ENCODE data around the gene CAV2.

The CAV2 gene

GRCh38 chr7:116455009-116455408, 44.5 kb upstream of the CAV2 start:
- no peak overlapping the region for H4K91ac ChIP-seq (ENCODE audit: low read length)
- H3K79me1 ChIP-seq (replicated peaks; ENCODE audit: low read length, poor library complexity, severe bottlenecking): no peaks in the 10 kb centered on the region
- H3K18ac ChIP-seq (ENCODE audit: low read depth in 1 of 2, low read length in 2 of 2): no peak overlapping the region
- peak overlapping the region in 1 of 2 experiments; percentile 43 for H3K4me3 ChIP-seq (ENCODE audit: insufficient read depth in 1 of 2, low read depth in 1 of 2, low read length in 2 of 2)
- H2BK15ac ChIP-seq (ENCODE audit: low read depth, poor library complexity, severe bottlenecking): no peak overlapping the region
- no peak overlapping the region for H3K23ac ChIP-seq (ENCODE audit: low read length in 2 of 2)
- H3K4me2 ChIP-seq (ENCODE audit: low read length, poor library complexity, severe bottlenecking): no peak overlapping the region
- H3K4ac ChIP-seq (ENCODE audit: low read depth in 1 of 2, low read length in 2 of 2): no peak overlapping the region
- no peaks in the 10 kb centered on the region for H3K36me3 ChIP-seq (ENCODE audit: control insufficient read depth in 1 of 2, insufficient read depth in 2 of 2, low read depth in 1 of 2, low read length in 2 of 2)
- no peak overlapping the region for H2AK5ac ChIP-seq (ENCODE audit: low read length, severe bottlenecking)
- H3K14ac ChIP-seq (ENCODE audit: low read length in 2 of 2): no peak overlapping the region
- peak overlapping the region; percentile 76 for H3K9ac ChIP-seq (ENCODE audit: low read length)
- no peaks in the 10 kb centered on the region for H3K4me1 ChIP-seq (ENCODE audit: control insufficient read depth, insufficient read depth, low read depth, low read length)
- H4K8ac ChIP-seq (ENCODE audit: low read length): no peak overlapping the region
- H3K9me3 ChIP-seq (ENCODE audit: control insufficient read depth, low read length): no peaks in the 10 kb centered on the region
- H2BK120ac ChIP-seq (ENCODE audit: low read depth, low read length): no peak overlapping the region
- no peak overlapping the region for H2BK5ac ChIP-seq (ENCODE audit: low read depth, low read length, poor library complexity, severe bottlenecking)
- no peak overlapping the region for H2AFZ ChIP-seq (ENCODE audit: low read depth, low read length)
- H3K27me3 ChIP-seq (ENCODE audit: control insufficient read depth in 1 of 2, insufficient read depth in 1 of 2, low read length in 2 of 2): no peaks in the 10 kb centered on the region
- H2BK12ac ChIP-seq (ENCODE audit: low read length in 2 of 2): no peak overlapping the region
- DNase-seq: no peak
- 91% methylated on average over 1 of the region's 2 CpGs for WGBS
- H3K27ac ChIP-seq (ENCODE audit: low read length, poor library complexity, severe bottlenecking): no peak overlapping the region

- Histone ChIP-seq H3K27me3 (ENCODE audit: control insufficient read depth in 1 of 2, insufficient read depth in 1 of 2, low read length in 2 of 2) (no peaks in the 10 kb centered on the region), H3K4me1 (ENCODE audit: control insufficient read depth, insufficient read depth, low read depth, low read length) (no peaks in the 10 kb centered on the region), H3K4me3 (ENCODE audit: insufficient read depth in 1 of 2, low read depth in 1 of 2, low read length in 2 of 2) (peak overlapping the region in 1 of 2 experiments; percentile 43), H3K36me3 (ENCODE audit: control insufficient read depth in 1 of 2, insufficient read depth in 2 of 2, low read depth in 1 of 2, low read length in 2 of 2) (no peaks in the 10 kb centered on the region), H3K23ac (ENCODE audit: low read length in 2 of 2) (no peak overlapping the region), H2BK120ac (ENCODE audit: low read depth, low read length) (no peak overlapping the region), H3K9me3 (ENCODE audit: control insufficient read depth, low read length) (no peaks in the 10 kb centered on the region), H3K14ac (ENCODE audit: low read length in 2 of 2) (no peak overlapping the region), H3K9ac (ENCODE audit: low read length) (peak overlapping the region; percentile 76), H4K91ac (ENCODE audit: low read length) (no peak overlapping the region), H3K79me1 (replicated peaks; ENCODE audit: low read length, poor library complexity, severe bottlenecking) (no peaks in the 10 kb centered on the region), H3K4me2 (ENCODE audit: low read length, poor library complexity, severe bottlenecking) (no peak overlapping the region), H3K27ac (ENCODE audit: low read length, poor library complexity, severe bottlenecking) (no peak overlapping the region), H2BK12ac (ENCODE audit: low read length in 2 of 2) (no peak overlapping the region), H2BK5ac (ENCODE audit: low read depth, low read length, poor library complexity, severe bottlenecking) (no peak overlapping the region), H4K8ac (ENCODE audit: low read length) (no peak overlapping the region), H2BK15ac (ENCODE audit: low read depth, poor library complexity, severe bottlenecking) (no peak overlapping the region), H2AK5ac (ENCODE audit: low read length, severe bottlenecking) (no peak overlapping the region), H2AFZ (ENCODE audit: low read depth, low read length) (no peak overlapping the region), H3K4ac (ENCODE audit: low read depth in 1 of 2, low read length in 2 of 2) (no peak overlapping the region), H3K18ac (ENCODE audit: low read depth in 1 of 2, low read length in 2 of 2) (no peak overlapping the region)
- WGBS: 81% methylated on average over 1 of the region's 1 CpG
- DNase-seq: no peak
Measured at GRCh38 chr7:116455499-116455898, 44.0 kb upstream of the CAV2 start.

GRCh38 chr7:116461500-116461899, 38.0 kb upstream of the CAV2 start:
- no peak overlapping the region for H2AK5ac ChIP-seq (ENCODE audit: low read length, severe bottlenecking)

GRCh38 chr7:116463956-116464355, 35.6 kb upstream of the CAV2 start:
- Histone ChIP-seq H3K4me1 (ENCODE audit: control insufficient read depth, insufficient read depth, low read depth, low read length) (no peaks in the 10 kb centered on the region), H3K4me2 (ENCODE audit: low read length, poor library complexity, severe bottlenecking) (no peak overlapping the region)
- 91% methylated on average over 3 of the region's 4 CpGs for WGBS

More at GRCh38 chr7:116461500-116461899, 38.0 kb upstream of the CAV2 start:
- H3K18ac ChIP-seq (ENCODE audit: low read depth in 1 of 2, low read length in 2 of 2): no peak overlapping the region
- H4K8ac ChIP-seq (ENCODE audit: low read length): no peak overlapping the region
- H3K9me3 ChIP-seq (ENCODE audit: control insufficient read depth, low read length): no peaks in the 10 kb centered on the region
- no peak overlapping the region for H3K4me2 ChIP-seq (ENCODE audit: low read length, poor library complexity, severe bottlenecking)
- no peak overlapping the region for H4K91ac ChIP-seq (ENCODE audit: low read length)
- no peak overlapping the region for H3K4me3 ChIP-seq (ENCODE audit: insufficient read depth in 1 of 2, low read depth in 1 of 2, low read length in 2 of 2)
- no peaks in the 10 kb centered on the region for H3K27me3 ChIP-seq (ENCODE audit: control insufficient read depth in 1 of 2, insufficient read depth in 1 of 2, low read length in 2 of 2)
- H2BK15ac ChIP-seq (ENCODE audit: low read depth, poor library complexity, severe bottlenecking): no peak overlapping the region
- H3K4me1 ChIP-seq (ENCODE audit: control insufficient read depth, insufficient read depth, low read depth, low read length): no peaks in the 10 kb centered on the region
- H2BK5ac ChIP-seq (ENCODE audit: low read depth, low read length, poor library complexity, severe bottlenecking): no peak overlapping the region
- H3K79me1 ChIP-seq (replicated peaks; ENCODE audit: low read length, poor library complexity, severe bottlenecking): no peaks in the 10 kb centered on the region
- peak overlapping the region; percentile 31 for H3K9ac ChIP-seq (ENCODE audit: low read length)
- no peak overlapping the region for H3K14ac ChIP-seq (ENCODE audit: low read length in 2 of 2)
- H3K27ac ChIP-seq (ENCODE audit: low read length, poor library complexity, severe bottlenecking): no peak overlapping the region
- no peak overlapping the region for H2BK12ac ChIP-seq (ENCODE audit: low read length in 2 of 2)
- H2BK120ac ChIP-seq (ENCODE audit: low read depth, low read length): no peak overlapping the region
- no peaks in the 10 kb centered on the region for H3K36me3 ChIP-seq (ENCODE audit: control insufficient read depth in 1 of 2, insufficient read depth in 2 of 2, low read depth in 1 of 2, low read length in 2 of 2)
- no peak overlapping the region for H3K23ac ChIP-seq (ENCODE audit: low read length in 2 of 2)
- H2AFZ ChIP-seq (ENCODE audit: low read depth, low read length): no peak overlapping the region
- DNase-seq: no peak
- H3K4ac ChIP-seq (ENCODE audit: low read depth in 1 of 2, low read length in 2 of 2): no peak overlapping the region

More at GRCh38 chr7:116463956-116464355, 35.6 kb upstream of the CAV2 start:
- no peak overlapping the region for H2AFZ ChIP-seq (ENCODE audit: low read depth, low read length)
- H3K36me3 ChIP-seq (ENCODE audit: control insufficient read depth in 1 of 2, insufficient read depth in 2 of 2, low read depth in 1 of 2, low read length in 2 of 2): no peaks in the 10 kb centered on the region
- no peaks in the 10 kb centered on the region for H3K9me3 ChIP-seq (ENCODE audit: control insufficient read depth, low read length)
- H3K23ac ChIP-seq (ENCODE audit: low read length in 2 of 2): no peak overlapping the region
- no peak overlapping the region for H3K4ac ChIP-seq (ENCODE audit: low read depth in 1 of 2, low read length in 2 of 2)
- no peak overlapping the region for H2BK12ac ChIP-seq (ENCODE audit: low read length in 2 of 2)
- no peak overlapping the region for H3K14ac ChIP-seq (ENCODE audit: low read length in 2 of 2)
- no peak overlapping the region for H2AK5ac ChIP-seq (ENCODE audit: low read length, severe bottlenecking)
- no peak overlapping the region for H3K27ac ChIP-seq (ENCODE audit: low read length, poor library complexity, severe bottlenecking)
- H3K27me3 ChIP-seq (ENCODE audit: control insufficient read depth in 1 of 2, insufficient read depth in 1 of 2, low read length in 2 of 2): no peaks in the 10 kb centered on the region
- no peak overlapping the region for H4K91ac ChIP-seq (ENCODE audit: low read length)
- DNase-seq: no peak
- no peaks in the 10 kb centered on the region for H3K79me1 ChIP-seq (replicated peaks; ENCODE audit: low read length, poor library complexity, severe bottlenecking)
- no peak overlapping the region for H4K8ac ChIP-seq (ENCODE audit: low read length)
- H3K9ac ChIP-seq (ENCODE audit: low read length): no peak overlapping the region
- no peak overlapping the region for H2BK120ac ChIP-seq (ENCODE audit: low read depth, low read length)
- H2BK5ac ChIP-seq (ENCODE audit: low read depth, low read length, poor library complexity, severe bottlenecking): no peak overlapping the region
- no peak overlapping the region for H2BK15ac ChIP-seq (ENCODE audit: low read depth, poor library complexity, severe bottlenecking)
- no peak overlapping the region for H3K4me3 ChIP-seq (ENCODE audit: insufficient read depth in 1 of 2, low read depth in 1 of 2, low read length in 2 of 2)
- no peak overlapping the region for H3K18ac ChIP-seq (ENCODE audit: low read depth in 1 of 2, low read length in 2 of 2)
